ENCODE results near the gene PRKCZ. TPM values are rescaled to one million over a fixed set of nuclear protein-coding genes. Genes with fewer than 3 reads are reported as not detected.

The PRKCZ gene
- total and polyA plus RNA-seq, 9 of the 15 experiments (the other 6 are each of a cell fraction or from before 2014, with no cell fraction given): 0.07 to 3.1 (median 1.3) TPM

- TF ChIP-seq TEAD4 (IDR thresholded peaks at IDR 0.05; ENCODE audit: low read length) (no peak), TEAD4 (CRISPR knock-in tag; IDR thresholded peaks at IDR 0.05; ENCODE audit: borderline replicate concordance) (peak; percentile 59), CREBBP (IDR thresholded peaks at IDR 0.05; ENCODE audit: low read depth, low read length) (no peak), ZNF511 (CRISPR knock-in tag; IDR thresholded peaks at IDR 0.05) (0 out of 2 replicates have a peak, but pooled peaks have one; percentile 9), CREM (IDR thresholded peaks at IDR 0.05; ENCODE audit: low read depth) (no peak), POLR2G (IDR thresholded peaks at IDR 0.05; ENCODE audit: low read depth, low read length) (0 out of 2 replicates have a peak, but pooled peaks have one; percentile 1), RERE (CRISPR knock-in tag; IDR thresholded peaks at IDR 0.05; ENCODE audit: borderline replicate concordance) (no peak), RUNX1 (IDR thresholded peaks at IDR 0.05; ENCODE audit: low read depth) (peak; percentile 13; the same call in 1 of the 2 replicates), PREB (CRISPR knock-in tag; IDR thresholded peaks at IDR 0.05) (no peak), FUS (optimal IDR thresholded peaks at IDR 0.05; ENCODE audit: low read depth, low read length) (no peak), CREB5 (CRISPR knock-in tag; IDR thresholded peaks at IDR 0.05) (no peak), ETS1 (conservative IDR thresholded peaks at IDR 0.05; ENCODE audit: control insufficient read depth, low read depth, low read length) (no peak), CREB1 (IDR thresholded peaks at IDR 0.05) (no peak), CREB1 (CRISPR knock-in tag; IDR thresholded peaks at IDR 0.05) (no peak; the same call in 1 of the 2 replicates), ETV1 (tag; conservative IDR thresholded peaks at IDR 0.05; ENCODE audit: low read depth) (no peak), ZSCAN29 (IDR thresholded peaks at IDR 0.05) (no peak), SIN3B (IDR thresholded peaks at IDR 0.05; ENCODE audit: low read depth) (no peak), SMARCA4 (IDR thresholded peaks at IDR 0.05) (no peak), SMAD3 (CRISPR knock-in tag; conservative IDR thresholded peaks at IDR 0.05) (no peak)
Measured at GRCh38 chr1:2173546-2174347, 123.5 kb downstream of the PRKCZ start (continued).
